ENCODE data around the gene NECAB2. TPM values are rescaled to one million over a fixed set of nuclear protein-coding genes. Genes with fewer than 3 reads are reported as not detected.

Gene NECAB2
- total RNA-seq, 1 donor from 2014 or later: 1.2 TPM

DNA sequence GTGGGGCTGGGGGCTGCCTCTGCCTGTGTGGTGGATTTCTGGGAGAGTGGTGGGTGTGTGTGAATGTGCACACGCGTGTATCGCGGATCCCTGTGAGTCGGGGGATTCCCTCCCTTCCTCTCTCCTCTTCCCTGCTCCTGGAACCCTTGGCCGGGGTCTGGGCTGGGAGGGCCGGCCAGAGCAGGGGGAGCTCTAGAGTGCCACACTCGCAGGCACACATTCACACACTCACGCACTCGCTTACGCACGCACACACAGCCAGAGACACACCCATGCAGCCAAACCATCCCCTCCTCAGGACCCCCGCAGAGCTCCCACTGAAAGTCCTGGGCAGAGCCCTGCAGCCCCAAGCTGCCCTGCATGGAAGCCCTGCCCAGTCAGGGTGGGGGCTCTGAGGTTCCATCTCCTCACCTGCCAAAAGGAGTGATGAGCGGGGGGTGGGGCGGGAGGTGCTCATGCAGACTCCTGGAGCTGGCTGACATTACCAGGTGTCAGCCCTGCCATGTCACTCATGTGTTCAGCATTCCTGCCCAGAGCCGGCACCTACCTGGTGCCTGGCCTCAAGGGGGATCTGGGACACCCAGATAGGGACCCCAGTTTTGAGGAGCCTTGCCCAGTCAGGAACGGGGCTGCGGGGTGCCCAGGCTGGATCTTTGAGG lies 1.9 kb downstream of the NECAB2 start:
- Mint-ChIP-seq H3K27me3 (ENCODE audit: unreplicated experiment) (peaks cover 22% of the 10 kb centered on the region), H3K27ac (ENCODE audit: unreplicated experiment) (no peak overlapping the region), H3K4me1 (ENCODE audit: unreplicated experiment) (peaks cover 3% of the 10 kb centered on the region), H3K36me3 (ENCODE audit: low read depth, unreplicated experiment) (no peaks in the 10 kb centered on the region), H3K4me3 (ENCODE audit: unreplicated experiment) (no peak overlapping the region), H3K9me3 (ENCODE audit: unreplicated experiment) (no peaks in the 10 kb centered on the region)
- no peak for DNase-seq (ENCODE audit: low spot score)
- TF ChIP-seq, protein P1, sequence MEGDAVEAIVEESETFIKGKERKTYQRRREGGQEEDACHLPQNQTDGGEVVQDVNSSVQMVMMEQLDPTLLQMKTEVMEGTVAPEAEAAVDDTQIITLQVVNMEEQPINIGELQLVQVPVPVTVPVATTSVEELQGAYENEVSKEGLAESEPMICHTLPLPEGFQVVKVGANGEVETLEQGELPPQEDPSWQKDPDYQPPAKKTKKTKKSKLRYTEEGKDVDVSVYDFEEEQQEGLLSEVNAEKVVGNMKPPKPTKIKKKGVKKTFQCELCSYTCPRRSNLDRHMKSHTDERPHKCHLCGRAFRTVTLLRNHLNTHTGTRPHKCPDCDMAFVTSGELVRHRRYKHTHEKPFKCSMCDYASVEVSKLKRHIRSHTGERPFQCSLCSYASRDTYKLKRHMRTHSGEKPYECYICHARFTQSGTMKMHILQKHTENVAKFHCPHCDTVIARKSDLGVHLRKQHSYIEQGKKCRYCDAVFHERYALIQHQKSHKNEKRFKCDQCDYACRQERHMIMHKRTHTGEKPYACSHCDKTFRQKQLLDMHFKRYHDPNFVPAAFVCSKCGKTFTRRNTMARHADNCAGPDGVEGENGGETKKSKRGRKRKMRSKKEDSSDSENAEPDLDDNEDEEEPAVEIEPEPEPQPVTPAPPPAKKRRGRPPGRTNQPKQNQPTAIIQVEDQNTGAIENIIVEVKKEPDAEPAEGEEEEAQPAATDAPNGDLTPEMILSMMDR (IDR thresholded peaks at IDR 0.05; ENCODE audit: unreplicated experiment): no peak

DNA sequence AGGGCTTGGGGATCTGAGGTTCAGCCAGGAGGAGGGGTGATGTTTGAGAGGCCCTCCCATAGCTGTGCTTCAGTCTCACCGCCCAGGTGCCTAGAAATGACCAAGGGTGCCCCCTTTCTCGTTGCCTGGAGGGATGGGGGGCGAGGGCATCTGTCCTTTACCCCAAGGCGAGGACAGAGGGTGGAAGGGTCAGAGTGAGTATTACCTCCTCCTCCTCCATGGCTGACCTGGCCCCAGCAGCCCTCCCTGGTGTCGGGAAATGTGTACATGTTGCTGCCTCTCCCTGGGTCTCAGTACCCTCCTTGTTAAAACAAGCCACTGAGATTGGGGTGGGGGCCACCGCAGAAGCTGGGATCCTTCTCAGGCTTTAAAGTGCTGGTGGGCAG lies 2.4 kb downstream of the NECAB2 start:
- Mint-ChIP-seq H3K36me3 (ENCODE audit: low read depth, unreplicated experiment) (no peaks in the 10 kb centered on the region), H3K4me3 (ENCODE audit: unreplicated experiment) (no peak overlapping the region), H3K4me1 (ENCODE audit: unreplicated experiment) (peaks cover 3% of the 10 kb centered on the region), H3K27ac (ENCODE audit: unreplicated experiment) (no peak overlapping the region), H3K27me3 (ENCODE audit: unreplicated experiment) (peaks cover 22% of the 10 kb centered on the region), H3K9me3 (ENCODE audit: unreplicated experiment) (no peaks in the 10 kb centered on the region)
- TF ChIP-seq, protein P1 (IDR thresholded peaks at IDR 0.05; ENCODE audit: unreplicated experiment): no peak
- DNase-seq (ENCODE audit: low spot score): no peak

DNA sequence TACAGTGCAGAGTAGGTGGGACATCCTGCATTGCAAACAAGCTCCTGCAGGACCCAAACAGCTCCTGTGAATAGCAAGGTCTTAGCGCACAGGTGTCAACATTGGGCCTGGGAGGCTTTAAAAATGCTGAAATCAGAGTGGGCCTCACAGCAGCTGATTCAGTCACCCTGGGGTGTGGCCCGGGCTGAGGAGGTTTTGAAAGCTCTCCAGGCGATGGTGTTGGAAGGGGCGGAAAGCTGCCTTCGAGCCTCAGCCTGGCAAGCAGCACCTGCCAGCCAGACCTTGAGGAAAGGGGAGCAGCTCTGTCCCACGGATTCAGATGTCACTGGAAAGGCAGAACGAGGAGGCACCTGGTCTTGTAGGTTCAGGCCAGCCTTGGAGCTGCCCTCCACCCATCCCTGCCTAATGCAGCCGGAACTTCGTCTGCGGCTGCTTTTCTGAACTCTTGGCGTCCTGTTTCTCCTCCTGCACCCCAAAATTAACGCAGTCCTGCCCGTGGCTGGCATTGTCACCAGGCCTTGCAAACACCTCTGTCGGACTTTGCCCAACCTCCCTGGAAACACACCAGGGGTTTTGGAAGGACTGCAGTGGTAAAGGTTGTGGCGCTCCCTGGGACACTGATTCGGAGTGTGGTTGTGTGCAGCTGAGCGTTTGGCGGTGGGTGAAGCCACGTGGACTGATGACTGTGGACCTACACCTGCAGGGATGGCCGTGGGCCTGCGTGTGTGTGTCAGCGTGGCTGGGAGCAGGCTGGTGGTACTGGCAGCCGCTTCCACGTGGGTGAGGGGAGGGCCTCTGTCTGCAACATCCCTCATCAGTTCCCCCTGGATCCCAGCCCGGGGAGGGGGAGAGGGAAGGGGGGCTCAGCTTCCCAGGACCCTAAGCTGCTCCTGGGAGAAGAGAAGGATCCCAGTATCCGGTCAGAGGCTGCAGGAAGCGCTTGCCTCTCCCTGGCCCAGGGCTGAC lies 3.4 kb downstream of the NECAB2 start:
- TF ChIP-seq, protein P1 (IDR thresholded peaks at IDR 0.05; ENCODE audit: unreplicated experiment): no peak
- peaks cover 3% of the 10 kb centered on the region for H3K4me1 Mint-ChIP-seq (ENCODE audit: unreplicated experiment)
- DNase-seq (ENCODE audit: low spot score): no peak
- peaks cover under 1% of the 10 kb centered on the region for H3K36me3 Mint-ChIP-seq (ENCODE audit: low read depth, unreplicated experiment)
- H3K27ac Mint-ChIP-seq (ENCODE audit: unreplicated experiment): no peak overlapping the region
- no peaks in the 10 kb centered on the region for H3K9me3 Mint-ChIP-seq (ENCODE audit: unreplicated experiment)
- no peak overlapping the region for H3K4me3 Mint-ChIP-seq (ENCODE audit: unreplicated experiment)
- H3K27me3 Mint-ChIP-seq (ENCODE audit: unreplicated experiment): peaks cover 20% of the 10 kb centered on the region

DNA sequence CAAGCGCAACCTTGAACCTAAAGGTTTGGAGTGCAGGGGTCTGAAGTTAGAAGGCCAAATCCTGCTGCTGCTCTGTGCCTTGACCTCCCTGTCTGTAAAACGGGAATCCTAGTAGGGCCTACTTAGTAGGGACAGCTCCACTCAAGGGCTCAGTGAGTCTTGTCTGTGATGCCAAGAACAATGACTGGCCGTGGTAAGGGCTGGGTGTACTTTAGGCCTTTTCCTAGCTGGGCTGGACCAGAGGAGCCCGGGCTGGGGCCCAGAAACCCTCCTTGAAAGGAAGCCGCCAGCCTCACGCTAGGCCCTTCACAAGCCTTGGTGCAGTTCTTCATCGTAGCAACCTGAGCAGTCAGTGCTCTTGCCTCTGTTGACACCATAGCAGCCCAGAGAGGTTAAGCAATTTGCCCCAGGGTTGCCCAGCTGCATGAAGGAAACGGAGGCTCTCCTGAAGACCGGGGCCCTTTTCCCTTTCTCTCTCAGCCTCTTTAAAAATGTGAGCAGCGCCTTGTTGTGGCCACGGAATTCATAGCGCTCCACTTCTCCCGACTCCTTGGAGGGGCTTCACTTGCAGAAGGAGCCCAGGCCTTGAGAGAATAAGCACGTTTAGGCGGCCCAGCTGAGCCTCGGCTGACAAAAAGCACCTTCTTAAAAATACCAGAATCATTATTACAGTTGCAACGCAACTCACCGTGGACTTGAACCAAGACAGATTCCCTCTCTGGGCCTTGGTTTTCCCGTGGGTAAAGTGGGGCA lies 4.4 kb downstream of the NECAB2 start:
- Mint-ChIP-seq H3K27me3 (ENCODE audit: unreplicated experiment) (peaks cover 17% of the 10 kb centered on the region), H3K36me3 (ENCODE audit: low read depth, unreplicated experiment) (peaks cover 5% of the 10 kb centered on the region), H3K4me3 (ENCODE audit: unreplicated experiment) (no peak overlapping the region), H3K4me1 (ENCODE audit: unreplicated experiment) (peaks cover 3% of the 10 kb centered on the region), H3K9me3 (ENCODE audit: unreplicated experiment) (no peaks in the 10 kb centered on the region), H3K27ac (ENCODE audit: unreplicated experiment) (no peak overlapping the region)
- TF ChIP-seq, protein P1 (IDR thresholded peaks at IDR 0.05; ENCODE audit: unreplicated experiment): no peak
- DNase-seq (ENCODE audit: low spot score): no peak
